ENCODE data around the gene IL36B.
"Not testable (repeated sequence)": the region's sequence is repeated elsewhere in the genome, so short reads cannot be mapped to it uniquely, and the experiment has no call there.

IL36B gene

GRCh38 chr2:113052396-113052917, at the start of gene IL36B:
IL36B (minus strand) TSS chr2:113052867.
- no peaks in the 10 kb centered on the region for H3K36me3 ChIP-seq (replicated peaks)
- H3K27me3 ChIP-seq (replicated peaks) = no peaks in the 10 kb centered on the region
- H3K27ac ChIP-seq = no peak within 1 kb of the TSS
- in situ Hi-C loops (cut with HindIII; ENCODE audit: low pct_ligation_motif_present, low sequenced_read_pairs) = no loop called here
- DNase-seq = no peak
- TF ChIP-seq CTCF (IDR thresholded peaks at IDR 0.05; ENCODE audit: low read depth, low read length, missing control alignments) = no peak
- no peak within 1 kb of the TSS for H3K4me3 ChIP-seq (ENCODE audit: low read depth, low read length)

GRCh38 chr2:113102133-113102532, 49.5 kb upstream of the IL36B start:
- Histone ChIP-seq H3K27me3 (replicated peaks) (no peaks in the 10 kb centered on the region), H3K36me3 (replicated peaks) (no peaks in the 10 kb centered on the region), H3K27ac (no peak overlapping the region), H3K4me3 (ENCODE audit: low read depth, low read length) (no peak overlapping the region)
- no peak for TF ChIP-seq CTCF (IDR thresholded peaks at IDR 0.05; ENCODE audit: low read depth, low read length, missing control alignments)
- in situ Hi-C loops (cut with HindIII; ENCODE audit: low pct_ligation_motif_present, low sequenced_read_pairs) = no loop called here
- no peak for DNase-seq

GRCh38 chr2:113098532-113098931, 45.9 kb upstream of the IL36B start:
- Histone ChIP-seq H3K36me3 (replicated peaks) (no peaks in the 10 kb centered on the region), H3K27me3 (replicated peaks) (peaks cover 2% of the 10 kb centered on the region), H3K4me3 (ENCODE audit: low read depth, low read length) (no peak overlapping the region), H3K27ac (no peak overlapping the region)
- in situ Hi-C loops (cut with HindIII; ENCODE audit: low pct_ligation_motif_present, low sequenced_read_pairs) = no loop called here
- no peak for DNase-seq
- no peak for TF ChIP-seq CTCF (IDR thresholded peaks at IDR 0.05; ENCODE audit: low read depth, low read length, missing control alignments)

- in situ Hi-C loops (cut with HindIII; ENCODE audit: low pct_ligation_motif_present, low sequenced_read_pairs) = no loop called here
- no peak for DNase-seq
- TF ChIP-seq CTCF (IDR thresholded peaks at IDR 0.05; ENCODE audit: low read depth, low read length, missing control alignments) = no peak
- Histone ChIP-seq H3K36me3 (replicated peaks) (no peaks in the 10 kb centered on the region), H3K27ac (no peak overlapping the region), H3K27me3 (replicated peaks) (peaks cover 2% of the 10 kb centered on the region), H3K4me3 (ENCODE audit: low read depth, low read length) (no peak overlapping the region)
Measured at GRCh38 chr2:113098041-113098440, 45.4 kb upstream of the IL36B start.

- DNase-seq; H3K27me3 ChIP-seq (replicated peaks); in situ Hi-C loops (cut with HindIII; ENCODE audit: low pct_ligation_motif_present, low sequenced_read_pairs); H3K4me3 ChIP-seq (ENCODE audit: low read depth, low read length); H3K36me3 ChIP-seq (replicated peaks); H3K27ac ChIP-seq: not testable (repeated sequence)
Measured at GRCh38 chr2:113096842-113097618, 44.4 kb upstream of the IL36B start.

- DNase-seq; in situ Hi-C loops (cut with HindIII; ENCODE audit: low pct_ligation_motif_present, low sequenced_read_pairs); H3K27ac ChIP-seq; H3K36me3 ChIP-seq (replicated peaks); H3K4me3 ChIP-seq (ENCODE audit: low read depth, low read length); H3K27me3 ChIP-seq (replicated peaks): not testable (repeated sequence)
Measured at GRCh38 chr2:113096306-113096705, 43.6 kb upstream of the IL36B start.

- Histone ChIP-seq H3K27ac (no peak overlapping the region), H3K27me3 (replicated peaks) (peaks cover 3% of the 10 kb centered on the region), H3K4me3 (ENCODE audit: low read depth, low read length) (no peak overlapping the region), H3K36me3 (replicated peaks) (no peaks in the 10 kb centered on the region)
- in situ Hi-C loops (cut with HindIII; ENCODE audit: low pct_ligation_motif_present, low sequenced_read_pairs) = no loop called here
- no peak for TF ChIP-seq CTCF (IDR thresholded peaks at IDR 0.05; ENCODE audit: low read depth, low read length, missing control alignments)
- DNase-seq = no peak
Measured at GRCh38 chr2:113093613-113093977, 40.9 kb upstream of the IL36B start.

Measured in brain microvascular endothelial cell (primary cell).